ENCODE measurements around the gene UBE2J2. TPM values are rescaled to one million over a fixed set of nuclear protein-coding genes. Genes with fewer than 3 reads are reported as not detected.
"Not testable (repeated sequence)": the region's sequence is repeated elsewhere in the genome, so short reads cannot be mapped to it uniquely, and the experiment has no call there.

UBE2J2 gene
- polyA plus RNA-seq (ENCODE audit: insufficient read length) = 39.1 TPM

- peak; percentile 93 for DNase-seq
Measured at GRCh38 chr1:1273512-1274298, at the start of gene UBE2J2. TSS of gene UBE2J2 (minus strand) at chr1:1273854. CDS start at chr1:1267992, 5,862 bp downstream.

DNA sequence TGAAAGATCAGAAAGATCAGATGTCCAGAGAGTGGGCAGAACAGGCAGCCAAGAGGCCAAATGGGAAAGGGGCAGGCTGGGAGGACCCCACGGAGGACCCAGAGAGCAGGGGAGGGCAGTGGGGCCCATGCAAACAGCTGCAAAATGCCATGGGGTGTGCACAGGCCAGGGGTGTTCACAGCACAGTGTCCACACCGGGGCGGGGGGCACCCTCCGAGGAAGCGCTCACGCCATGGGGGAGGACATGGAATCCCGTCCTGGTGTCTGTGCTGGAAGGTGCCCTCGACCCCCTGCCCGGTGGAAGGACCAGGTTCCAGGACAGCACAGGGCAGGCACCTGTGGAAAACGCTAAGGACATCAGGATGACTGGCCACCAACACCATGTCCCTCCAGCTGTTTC is 49.3 kb upstream of the UBE2J2 start:
- no peak for DNase-seq

GRCh38 chr1:1322418-1322817 is 48.8 kb upstream of the UBE2J2 start:
- DNase-seq = no peak

GRCh38 chr1:1321477-1321876 is 47.8 kb upstream of the UBE2J2 start:
- DNase-seq = no peak

DNA sequence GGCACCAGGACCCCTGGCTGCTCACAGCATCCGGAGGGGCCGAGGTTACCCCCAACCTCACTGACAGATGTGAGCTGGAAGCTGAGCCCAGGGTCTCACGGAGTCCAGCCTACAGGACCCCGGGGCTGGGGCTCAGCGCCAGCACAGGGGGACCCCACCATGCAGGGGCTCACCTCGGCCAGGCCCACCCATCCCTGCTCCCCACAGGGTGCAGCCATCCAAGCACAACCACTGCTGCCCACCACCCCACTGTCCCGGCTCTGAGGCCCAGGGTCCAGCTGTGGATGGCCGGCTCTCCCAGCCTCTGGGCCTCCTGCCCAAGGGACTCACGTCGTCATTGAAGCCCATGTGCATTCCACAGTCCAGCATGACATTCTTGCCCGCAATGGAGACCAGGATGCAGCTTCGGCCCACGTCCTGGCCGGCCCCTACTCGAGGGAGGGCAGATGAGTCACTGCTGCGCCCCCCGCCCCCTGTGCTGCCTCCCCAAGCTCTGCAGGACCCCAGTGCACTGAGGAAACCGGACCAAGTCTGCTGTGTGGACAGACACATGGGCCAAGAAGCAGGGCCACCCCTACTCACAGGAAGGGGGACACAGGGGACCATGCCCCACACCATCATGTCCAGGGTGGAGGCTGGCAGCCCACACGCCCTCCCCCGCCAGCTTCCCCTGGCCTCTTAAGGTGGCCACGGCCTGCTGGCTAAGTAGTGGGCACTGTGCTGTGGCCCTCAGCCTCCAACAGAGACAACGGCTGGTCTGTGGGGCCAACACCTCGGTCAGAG is 47.2 kb upstream of the UBE2J2 start:
- DNase-seq = no peak

- no peak for DNase-seq
Measured at GRCh38 chr1:1319646-1319941, 45.9 kb upstream of the UBE2J2 start.

GRCh38 chr1:1318777-1319645 is 45.4 kb upstream of the UBE2J2 start:
- DNase-seq = no peak

- DNase-seq = peak; percentile 66
Measured at GRCh38 chr1:1318131-1318652, 44.5 kb upstream of the UBE2J2 start.

DNA sequence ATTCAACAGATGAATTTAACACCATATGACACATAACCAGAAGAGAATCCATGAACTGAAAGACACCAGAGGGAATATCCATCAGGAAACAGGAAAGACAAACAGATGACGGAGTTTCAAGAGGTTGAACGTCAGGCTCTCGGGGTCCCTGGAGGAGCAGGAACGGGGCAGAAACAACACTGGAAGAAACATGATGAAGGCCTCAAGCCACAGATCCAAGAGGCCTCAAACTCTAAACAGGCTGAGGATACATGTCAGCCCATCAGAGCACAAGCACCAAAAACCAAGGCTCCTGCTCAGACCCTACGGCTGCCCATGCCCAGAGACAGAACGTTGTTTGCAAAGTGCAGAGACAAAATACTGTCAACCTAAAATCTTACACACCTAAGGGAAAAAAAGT is 43.8 kb upstream of the UBE2J2 start:
- DNase-seq = no peak

DNA sequence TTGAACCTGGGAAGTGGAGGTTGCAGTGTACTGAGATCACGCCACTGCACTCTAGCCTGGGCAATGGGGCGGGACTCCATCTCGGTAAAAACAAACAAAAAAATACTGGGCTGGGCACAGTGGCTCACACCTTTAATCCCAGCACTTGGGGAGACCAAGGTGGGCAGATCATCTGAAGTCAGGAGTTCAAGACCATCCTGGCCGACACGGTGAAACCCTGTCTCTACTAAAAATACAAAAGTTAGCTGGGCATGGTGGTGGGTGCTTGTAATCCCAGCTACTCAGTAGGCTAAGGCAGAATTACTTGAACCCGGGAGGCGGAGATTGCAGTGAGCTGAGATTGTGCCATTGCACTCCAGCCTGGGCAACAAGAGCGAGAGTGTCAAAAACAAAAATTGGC is 42.5 kb upstream of the UBE2J2 start:
- not testable (repeated sequence) for DNase-seq

- DNase-seq = no peak
Measured at GRCh38 chr1:1315435-1315954, 41.8 kb upstream of the UBE2J2 start.

- DNase-seq = no peak
Measured at GRCh38 chr1:1314678-1315335, 41.2 kb upstream of the UBE2J2 start.

- DNase-seq = no peak
Measured at GRCh38 chr1:1314237-1314586, 40.6 kb upstream of the UBE2J2 start.

- DNase-seq = no peak
Measured at GRCh38 chr1:1313500-1314236, 40.0 kb upstream of the UBE2J2 start.

- no peak for DNase-seq
Measured at GRCh38 chr1:1312450-1313314, 39.0 kb upstream of the UBE2J2 start.

DNA sequence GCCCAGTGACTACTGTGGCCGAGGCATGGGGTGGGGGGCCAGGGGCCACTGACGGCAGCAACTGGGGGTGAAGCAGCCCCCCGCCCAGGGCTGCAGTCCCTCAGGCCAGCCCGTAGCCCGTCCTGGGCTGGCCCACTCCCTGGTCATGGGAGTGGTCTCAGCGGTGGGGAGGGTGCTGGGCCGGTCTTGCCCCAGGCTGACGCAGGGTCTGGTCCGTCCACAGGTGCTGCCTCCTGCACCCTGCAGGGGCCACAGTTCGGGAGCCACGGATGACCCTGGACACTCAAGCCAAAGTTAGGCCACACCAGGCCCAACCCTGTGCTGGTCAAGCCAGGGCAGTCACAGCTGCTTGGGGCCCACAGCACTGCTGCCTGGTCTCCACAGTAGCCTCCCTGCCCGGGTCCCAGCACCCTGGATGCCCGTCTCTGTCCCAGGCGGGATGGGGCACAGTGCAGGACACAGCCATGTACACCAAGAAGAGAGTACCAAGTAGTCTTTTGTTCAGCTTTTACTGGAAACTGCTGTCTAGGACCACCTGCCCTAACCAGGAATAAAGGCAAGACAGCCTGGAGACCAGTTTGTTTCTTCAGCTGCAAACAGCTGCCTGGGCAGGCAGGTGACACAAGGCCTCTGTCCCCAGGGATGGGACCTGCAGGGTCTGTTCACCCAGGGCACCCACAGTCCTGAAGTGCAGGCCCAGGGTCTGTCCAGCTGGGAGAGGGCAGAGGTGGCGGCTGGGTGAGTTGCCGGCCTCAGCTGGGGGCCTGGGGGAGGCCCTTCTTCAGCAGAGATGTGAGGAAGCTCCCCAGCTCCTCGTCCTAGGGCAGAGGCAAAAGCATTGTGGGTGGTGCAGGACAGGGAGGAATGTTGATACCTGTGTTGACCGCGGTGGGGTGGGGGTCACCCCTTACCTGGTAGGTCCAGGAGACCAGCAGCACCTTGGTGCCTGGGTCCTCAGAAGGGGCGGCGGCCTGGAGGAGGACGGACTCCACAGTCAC is 37.8 kb upstream of the UBE2J2 start:
- DNase-seq = no peak

DNA sequence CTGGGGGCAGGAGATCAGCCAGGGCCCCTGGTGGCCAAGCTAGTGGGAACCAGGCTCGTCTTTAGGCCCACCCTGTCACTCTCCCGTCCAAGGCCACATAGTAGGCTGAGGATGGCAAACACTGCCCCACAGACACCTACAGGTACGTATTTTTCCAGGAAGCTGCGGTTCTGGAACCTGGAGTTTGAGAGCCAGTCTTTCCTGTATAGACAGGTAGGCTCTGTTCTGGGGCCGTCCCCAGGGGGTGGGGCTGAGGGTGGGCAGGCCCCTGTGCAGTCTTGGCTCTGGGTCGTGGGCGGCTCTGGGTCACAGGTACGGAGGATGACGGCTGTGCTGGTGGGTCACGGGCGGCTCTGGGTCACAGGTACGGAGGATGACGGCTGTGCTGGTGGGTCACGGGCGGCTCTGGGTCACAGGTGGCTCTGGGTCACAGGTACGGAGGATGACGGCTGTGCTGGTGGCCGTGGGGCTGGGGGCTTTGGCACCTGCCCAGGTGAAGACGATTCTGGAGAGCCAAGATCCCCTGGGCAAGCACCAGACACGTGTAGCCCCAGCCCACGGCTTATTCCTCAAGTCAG is 36.9 kb upstream of the UBE2J2 start:
- no peak for DNase-seq

GRCh38 chr1:1310109-1310385 is 36.4 kb upstream of the UBE2J2 start:
- DNase-seq = no peak

Measured in hindlimb muscle (tissue), 1 donor.